Left renal cortex interstitium (tissue), 4 donors: Measurements from ENCODE around the gene TGDS. TPM values are rescaled to one million over a fixed set of nuclear protein-coding genes. Genes with fewer than 3 reads are reported as not detected.

Experiments
- polyA plus RNA-seq, 4 donors: library from polyadenylated mRNA; unstranded; fragments of 120-200 nt; gene quantifications; one replicate each; pipeline ENCODE4 v1.2.1, GENCODE V29; 2013; ENCODE audit not compliant: insufficient read length in 4 of 4

Gene TGDS
- polyA plus RNA-seq, 4 donors, result 18.1 to 24.5 (median 21.3) TPM

Other genes with a start within 250 kb of the TGDS start
- gene DCT, start 116.5 kb downstream of the TGDS start, polyA plus RNA-seq, result under 1 TPM; 0.17 to 0.55 (median 0.23) TPM
- gene GPR180, start 5.7 kb upstream of the TGDS start, polyA plus RNA-seq, result 1 to 10 TPM; 7.7 to 9.1 (median 8.3) TPM
- under 1 TPM; 0.25 to 0.41 (median 0.31) TPM for gene SOX21, start 116.4 kb upstream of the TGDS start, polyA plus RNA-seq